AG04449 (cell line): ENCODE measurements around the gene HMCN2.

Experiments used
- CTCF ChIA-PET: fragments of 350-600 bp; formaldehyde crosslinking; extraction: SDS; loops from one replicate; lab custom pipeline; 2021; ENCODE audit warnings: antibody characterized with exemption; lab: Yijun Ruan, JAX
- POLR2A ChIA-PET: fragments of 400-600, 350-600 bp; formaldehyde crosslinking; extraction: SDS; loops from one replicate; lab custom pipeline; 2020; ENCODE audit warnings: antibody characterized with exemption, inconsistent platforms; lab: Yijun Ruan, JAX
- DNase-seq: peaks from one replicate; pipeline ENCODE4 v3.0.0-alpha.2; 2010; ENCODE audit warnings: low read depth, low spot score
- H3K4me3 ChIP-seq: 2 replicates; pipeline ENCODE4 v1.5.1; 2011; ENCODE audit warnings: low read depth, mild to moderate bottlenecking, control low read depth, low read length
- TF ChIP-seq, protein P1 (sequence below): IDR thresholded peaks from one replicate; pipeline ENCODE4 v1.5.1; 2011; ENCODE audit warnings: mild to moderate bottlenecking, moderate library complexity, low read length, control low read depth, inconsistent platforms; ENCODE audit not compliant: insufficient read depth; ENCODE audit errors: missing control alignments

Gene HMCN2

DNA sequence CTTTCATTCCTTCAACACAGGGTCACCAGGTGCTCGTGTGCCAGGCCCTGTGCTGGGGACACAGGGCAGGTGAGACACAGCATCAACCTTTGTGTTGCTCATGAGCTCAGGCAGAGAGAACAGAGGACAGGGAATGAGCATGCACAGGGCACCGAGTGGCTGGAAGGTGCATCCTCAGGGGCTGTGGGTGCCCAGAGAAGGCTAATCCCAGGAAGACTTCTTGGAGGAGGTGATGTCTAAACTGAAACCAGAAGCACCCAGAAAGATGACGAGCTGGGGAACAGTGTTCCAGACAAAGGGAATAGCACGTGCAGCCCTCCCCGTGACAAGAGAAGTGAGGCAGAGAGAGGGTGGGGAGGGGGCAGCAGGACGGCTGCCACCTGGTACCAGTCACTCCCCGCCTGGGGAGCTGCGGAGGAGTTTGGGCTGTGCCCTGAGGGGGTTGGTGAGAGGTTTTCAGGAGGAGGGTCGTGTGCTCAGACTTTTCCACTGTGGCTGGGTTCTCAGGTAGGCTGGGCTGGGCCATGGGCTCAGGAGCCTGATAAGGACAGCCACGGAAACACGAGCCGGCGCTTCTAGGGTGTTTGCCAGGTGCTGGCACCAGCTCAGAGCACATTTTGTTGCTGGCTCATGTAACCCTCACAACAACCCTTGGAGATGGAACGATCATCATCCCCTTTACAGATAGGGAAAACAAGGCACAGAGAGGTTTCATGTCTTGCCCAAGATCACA, 46.0 kb downstream of the HMCN2 start:
- ChIA-PET CTCF (no interaction called here), POLR2A (no interaction called here)
- DNase-seq = no peak
- TF ChIP-seq, protein P1, sequence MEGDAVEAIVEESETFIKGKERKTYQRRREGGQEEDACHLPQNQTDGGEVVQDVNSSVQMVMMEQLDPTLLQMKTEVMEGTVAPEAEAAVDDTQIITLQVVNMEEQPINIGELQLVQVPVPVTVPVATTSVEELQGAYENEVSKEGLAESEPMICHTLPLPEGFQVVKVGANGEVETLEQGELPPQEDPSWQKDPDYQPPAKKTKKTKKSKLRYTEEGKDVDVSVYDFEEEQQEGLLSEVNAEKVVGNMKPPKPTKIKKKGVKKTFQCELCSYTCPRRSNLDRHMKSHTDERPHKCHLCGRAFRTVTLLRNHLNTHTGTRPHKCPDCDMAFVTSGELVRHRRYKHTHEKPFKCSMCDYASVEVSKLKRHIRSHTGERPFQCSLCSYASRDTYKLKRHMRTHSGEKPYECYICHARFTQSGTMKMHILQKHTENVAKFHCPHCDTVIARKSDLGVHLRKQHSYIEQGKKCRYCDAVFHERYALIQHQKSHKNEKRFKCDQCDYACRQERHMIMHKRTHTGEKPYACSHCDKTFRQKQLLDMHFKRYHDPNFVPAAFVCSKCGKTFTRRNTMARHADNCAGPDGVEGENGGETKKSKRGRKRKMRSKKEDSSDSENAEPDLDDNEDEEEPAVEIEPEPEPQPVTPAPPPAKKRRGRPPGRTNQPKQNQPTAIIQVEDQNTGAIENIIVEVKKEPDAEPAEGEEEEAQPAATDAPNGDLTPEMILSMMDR = no peak
- no peak overlapping the region for H3K4me3 ChIP-seq

DNA sequence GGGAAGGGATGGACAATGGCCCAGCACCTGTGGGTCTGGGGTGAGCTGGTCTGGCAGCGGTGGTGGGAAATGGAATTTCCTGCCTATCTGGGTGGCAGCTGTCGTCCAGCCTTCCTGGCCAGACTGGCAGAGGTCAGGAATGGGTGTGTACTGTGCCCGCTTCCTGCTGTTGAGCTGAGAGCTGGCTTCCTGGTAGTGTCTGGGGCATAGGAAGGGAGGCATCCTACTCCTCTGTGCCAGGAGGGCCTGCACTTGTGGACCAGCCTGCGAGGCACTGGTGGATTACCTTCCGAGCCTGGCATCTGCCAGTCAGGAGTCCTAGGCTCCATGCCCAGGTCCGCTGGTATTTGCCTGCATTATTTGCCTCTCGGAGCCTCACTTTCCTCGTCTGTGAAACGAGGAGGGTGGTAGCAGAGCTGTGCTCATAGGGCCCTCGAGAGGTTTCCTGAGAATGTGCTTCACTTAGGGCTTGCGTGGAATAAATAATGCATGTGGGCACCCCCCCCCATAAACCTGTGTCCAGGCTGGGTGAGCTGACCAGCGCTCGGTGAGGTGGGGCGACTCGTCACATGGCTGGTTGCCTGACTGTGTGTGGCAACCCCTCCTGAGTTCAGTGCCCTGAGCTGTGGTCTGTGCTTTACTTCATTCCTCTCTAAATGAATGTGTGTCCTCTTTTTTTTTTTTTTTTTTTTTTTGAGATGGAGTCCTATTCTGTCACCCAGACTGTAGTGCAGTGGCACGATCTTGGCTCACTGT, 47.7 kb downstream of the HMCN2 start:
- POLR2A ChIA-PET = no interaction called here
- CTCF ChIA-PET = no interaction called here
- no peak overlapping the region for H3K4me3 ChIP-seq
- TF ChIP-seq, protein P1 = no peak
- DNase-seq = no peak

DNA sequence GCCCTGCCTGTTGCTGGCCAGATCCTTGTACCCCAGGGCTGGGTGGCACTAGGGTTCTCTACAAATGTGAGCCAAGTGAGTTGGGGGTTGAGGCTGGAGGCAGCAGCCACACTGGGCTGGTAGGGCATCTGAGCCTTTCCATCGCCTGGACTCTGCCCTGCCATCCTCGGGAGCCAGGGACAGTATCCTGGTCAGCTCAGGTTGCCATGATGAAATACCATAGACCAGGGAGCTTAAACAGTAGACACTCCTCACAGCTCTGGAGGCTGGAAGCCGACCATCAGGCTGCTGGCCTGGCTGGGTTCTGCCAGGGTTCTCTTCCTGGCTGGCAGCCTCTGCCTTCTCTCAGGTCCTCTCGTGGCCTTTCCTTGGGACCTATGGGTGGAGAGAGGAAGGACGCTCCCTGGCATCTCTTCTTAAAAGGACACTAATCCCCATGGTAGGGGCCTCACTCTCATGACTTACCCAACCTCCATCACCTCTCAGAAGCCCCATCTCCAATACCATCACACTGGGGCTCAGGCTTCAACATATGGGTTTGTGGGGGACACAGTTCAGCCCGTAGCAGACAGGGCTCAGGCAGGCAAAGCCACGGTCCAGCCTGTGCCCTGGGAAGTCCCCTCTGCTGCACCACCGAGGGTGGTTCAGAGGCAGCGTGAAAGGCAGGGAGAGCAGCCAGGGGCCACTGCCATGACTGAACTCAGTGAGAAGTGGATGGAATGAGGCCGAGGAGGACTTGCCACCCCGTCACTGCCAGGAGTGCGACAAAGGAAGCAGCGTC, 50.1 kb downstream of the HMCN2 start:
- POLR2A ChIA-PET = no interaction called here
- CTCF ChIA-PET = no interaction called here
- TF ChIP-seq, protein P1 = no peak
- DNase-seq = no peak
- H3K4me3 ChIP-seq = no peak overlapping the region

DNA sequence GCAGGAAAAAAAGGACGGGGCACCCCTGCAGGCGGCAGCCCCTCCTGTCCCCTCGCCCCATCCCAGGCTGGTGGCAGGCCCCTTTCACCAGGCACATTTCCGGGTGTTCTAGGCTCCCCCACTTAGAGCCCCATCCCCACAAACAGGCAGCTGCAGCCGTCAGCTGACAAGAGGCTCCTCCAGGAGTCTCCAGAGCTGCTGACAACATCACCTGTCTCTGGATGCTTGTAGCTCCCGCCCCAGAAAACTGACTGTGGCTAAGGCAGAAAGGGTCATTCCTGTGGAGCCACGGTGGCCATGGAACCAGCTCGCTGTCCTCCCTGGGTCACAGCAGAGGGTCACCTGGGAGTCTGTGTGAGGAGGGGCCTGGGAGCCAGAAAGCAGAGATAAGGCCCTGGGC, 50.9 kb downstream of the HMCN2 start:
- TF ChIP-seq, protein P1 = no peak
- H3K4me3 ChIP-seq = no peak overlapping the region
- POLR2A ChIA-PET = no interaction called here
- CTCF ChIA-PET = no interaction called here
- DNase-seq = no peak

DNA sequence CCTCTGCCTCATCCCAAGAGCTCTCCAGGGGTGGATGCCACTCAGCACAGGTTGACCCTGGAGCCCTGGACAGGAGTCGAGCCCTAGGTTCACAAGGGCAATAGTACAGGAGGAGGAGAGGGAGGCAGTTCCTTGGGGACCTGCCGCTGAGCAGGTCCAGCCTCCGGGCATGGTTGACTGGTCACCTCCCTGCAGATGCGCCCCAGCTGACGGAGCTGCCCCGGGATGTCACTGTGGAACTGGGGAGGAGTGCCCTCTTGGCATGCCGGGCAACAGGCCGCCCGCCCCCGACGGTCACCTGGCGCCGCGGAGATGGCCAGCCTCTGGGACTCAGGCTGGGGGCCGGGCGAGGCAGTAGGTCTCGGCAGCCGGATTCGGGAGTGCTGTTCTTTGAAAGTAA, 53.7 kb downstream of the HMCN2 start:
- POLR2A ChIA-PET = no interaction called here
- H3K4me3 ChIP-seq = no peak overlapping the region
- CTCF ChIA-PET = no interaction called here
- no peak for DNase-seq
- TF ChIP-seq, protein P1 = no peak
